ENCODE measurements around the gene SEPHS2.
A peak's percentile ranks its signal among the peaks of the same experiment; 100 is the strongest.

Gene SEPHS2, protein sequence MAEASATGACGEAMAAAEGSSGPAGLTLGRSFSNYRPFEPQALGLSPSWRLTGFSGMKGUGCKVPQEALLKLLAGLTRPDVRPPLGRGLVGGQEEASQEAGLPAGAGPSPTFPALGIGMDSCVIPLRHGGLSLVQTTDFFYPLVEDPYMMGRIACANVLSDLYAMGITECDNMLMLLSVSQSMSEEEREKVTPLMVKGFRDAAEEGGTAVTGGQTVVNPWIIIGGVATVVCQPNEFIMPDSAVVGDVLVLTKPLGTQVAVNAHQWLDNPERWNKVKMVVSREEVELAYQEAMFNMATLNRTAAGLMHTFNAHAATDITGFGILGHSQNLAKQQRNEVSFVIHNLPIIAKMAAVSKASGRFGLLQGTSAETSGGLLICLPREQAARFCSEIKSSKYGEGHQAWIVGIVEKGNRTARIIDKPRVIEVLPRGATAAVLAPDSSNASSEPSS
- total RNA-seq, result 16.8 to 58.3 (median 39.9) reads per million in 9 experiments

DNA sequence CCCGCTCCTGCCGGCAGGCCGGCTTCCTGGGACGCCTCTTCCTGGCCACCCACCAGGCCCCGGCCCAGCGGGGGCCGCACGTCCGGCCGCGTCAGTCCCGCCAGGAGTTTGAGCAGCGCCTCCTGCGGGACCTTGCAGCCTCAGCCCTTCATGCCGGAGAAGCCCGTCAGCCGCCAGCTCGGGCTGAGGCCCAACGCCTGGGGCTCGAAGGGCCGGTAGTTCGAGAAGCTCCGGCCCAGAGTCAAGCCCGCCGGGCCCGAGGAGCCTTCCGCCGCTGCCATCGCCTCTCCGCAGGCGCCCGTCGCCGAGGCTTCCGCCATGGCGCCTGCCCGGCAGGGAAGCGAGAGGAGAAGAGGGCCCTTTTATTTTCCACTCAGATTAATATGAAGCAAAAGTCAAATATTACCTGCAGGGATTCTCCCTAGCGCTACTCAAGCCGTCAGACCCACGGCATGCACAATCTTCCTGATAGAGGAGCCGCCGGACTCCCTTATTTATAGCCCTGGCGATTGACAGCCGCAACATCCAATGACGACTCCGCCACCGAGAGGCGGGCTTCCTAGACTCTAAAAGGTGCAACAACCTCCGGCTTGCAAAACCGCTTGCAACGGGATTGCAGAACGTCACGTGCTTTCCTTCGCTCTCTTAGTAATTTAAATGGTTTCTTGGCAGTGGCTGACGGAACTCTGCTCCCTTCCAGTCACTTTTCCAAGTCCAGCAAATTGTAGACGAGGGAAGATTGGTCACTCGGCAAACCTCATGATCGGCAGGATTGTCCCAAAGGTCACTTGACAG, at the start of gene SEPHS2:
TSS of gene SEPHS2 (minus strand) at position 467 of the 795 bp plus-strand sequence. CDS start at position 320, 147 bp downstream.
- Mint-ChIP-seq H3K27me3 (no peaks in the 10 kb centered on the region), H3K9me3 (no peaks in the 10 kb centered on the region), H3K27ac (peak within 1 kb of the TSS; percentile 92 to 97), H3K36me3 (ENCODE audit: insufficient read depth) (peaks cover 11% of the 10 kb centered on the region), H3K4me3 (peak within 1 kb of the TSS; percentile 89 to 96), H3K4me1 (ENCODE audit: low read depth in 2 of 2) (peaks cover 29 to 33% of the 10 kb centered on the region in 2 donors)
- DNase-seq, result peak; percentile 94 to 98 (median 94)
- peak; percentile 87 for ATAC-seq (replicated peaks)

DNA sequence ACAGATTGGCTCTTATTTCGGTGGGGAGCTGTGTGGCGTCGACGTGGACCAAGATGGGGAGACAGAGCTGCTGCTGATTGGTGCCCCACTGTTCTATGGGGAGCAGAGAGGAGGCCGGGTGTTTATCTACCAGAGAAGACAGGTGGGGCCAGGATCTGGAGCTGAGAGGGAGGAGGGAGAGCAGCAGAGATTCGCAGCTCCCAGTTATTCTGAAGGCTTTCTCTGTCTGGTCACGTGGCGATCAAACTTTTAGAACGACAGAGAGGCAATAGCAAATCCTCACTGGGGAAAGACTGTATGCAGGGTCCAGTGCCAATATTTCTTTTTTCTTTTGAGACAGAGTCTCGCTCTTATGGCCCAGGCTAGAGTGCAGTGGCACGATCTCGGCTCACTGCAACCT, 49.0 kb upstream of the SEPHS2 start:
- no peak overlapping the region for H3K4me3 Mint-ChIP-seq
- H3K27ac Mint-ChIP-seq, result peak overlapping the region; percentile 56 to 83
- peaks cover 95% of the 10 kb centered on the region for H3K36me3 Mint-ChIP-seq (ENCODE audit: insufficient read depth)
- H3K27me3 Mint-ChIP-seq, result no peaks in the 10 kb centered on the region
- H3K9me3 Mint-ChIP-seq, result no peaks in the 10 kb centered on the region
- peaks cover 25 to 30% of the 10 kb centered on the region in 2 donors for H3K4me1 Mint-ChIP-seq (ENCODE audit: low read depth in 2 of 2)
- ATAC-seq (replicated peaks) (no peak), DNase-seq (no peak)

- DNase-seq (no peak), ATAC-seq (replicated peaks) (no peak)
- Mint-ChIP-seq H3K36me3 (ENCODE audit: insufficient read depth) (peaks cover 95% of the 10 kb centered on the region), H3K4me1 (ENCODE audit: low read depth in 2 of 2) (peaks cover 26 to 33% of the 10 kb centered on the region in 2 donors), H3K4me3 (no peak overlapping the region), H3K27me3 (no peaks in the 10 kb centered on the region), H3K27ac (peak overlapping the region in 1 of 2 donors; percentile 83), H3K9me3 (no peaks in the 10 kb centered on the region)
Observed at GRCh38 chr16:30493941-30494488, 48.3 kb upstream of the SEPHS2 start.

GRCh38 chr16:30491744-30492308, 46.2 kb upstream of the SEPHS2 start:
- Mint-ChIP-seq H3K9me3 (no peaks in the 10 kb centered on the region), H3K4me3 (no peak overlapping the region), H3K27me3 (no peaks in the 10 kb centered on the region), H3K36me3 (ENCODE audit: insufficient read depth) (peaks cover 95% of the 10 kb centered on the region), H3K27ac (peak overlapping the region; percentile 70 to 77), H3K4me1 (ENCODE audit: low read depth in 2 of 2) (peaks cover 35 to 43% of the 10 kb centered on the region in 2 donors)
- no peak for DNase-seq
- peak; percentile 70 for ATAC-seq (replicated peaks)

- peak overlapping the region in 1 of 2 donors; percentile 82 for H3K27ac Mint-ChIP-seq
- no peaks in the 10 kb centered on the region for H3K27me3 Mint-ChIP-seq
- H3K36me3 Mint-ChIP-seq (ENCODE audit: insufficient read depth), result peaks cover 95% of the 10 kb centered on the region
- peaks cover 37 to 48% of the 10 kb centered on the region in 2 donors for H3K4me1 Mint-ChIP-seq (ENCODE audit: low read depth in 2 of 2)
- ATAC-seq (replicated peaks) (no peak), DNase-seq (no peak)
- H3K9me3 Mint-ChIP-seq, result no peaks in the 10 kb centered on the region
- no peak overlapping the region for H3K4me3 Mint-ChIP-seq
Observed at GRCh38 chr16:30491229-30491628, 45.6 kb upstream of the SEPHS2 start.

DNA sequence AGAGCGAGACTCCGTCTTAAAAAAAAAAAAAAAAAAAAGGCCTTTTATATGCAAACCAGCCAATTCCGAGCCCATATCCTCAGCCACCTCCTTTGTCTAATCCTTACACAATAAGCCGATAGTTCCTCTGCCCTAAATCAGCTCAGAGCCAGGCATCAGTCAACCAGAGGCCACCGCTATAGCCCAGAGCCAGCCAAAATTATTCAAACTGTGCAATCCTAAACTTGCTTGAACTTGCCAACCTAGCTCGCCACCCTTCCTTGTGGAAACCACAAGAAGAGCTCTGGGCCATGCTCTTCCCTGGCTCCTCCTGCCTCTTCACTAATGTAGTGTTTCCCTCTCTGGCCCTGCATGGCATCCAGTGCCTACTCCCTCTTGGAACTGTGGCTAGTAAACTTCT, 44.5 kb upstream of the SEPHS2 start:
- Mint-ChIP-seq H3K27me3 (no peaks in the 10 kb centered on the region), H3K9me3 (no peaks in the 10 kb centered on the region), H3K4me3 (no peak overlapping the region), H3K36me3 (ENCODE audit: insufficient read depth) (peaks cover 98% of the 10 kb centered on the region), H3K4me1 (ENCODE audit: low read depth in 2 of 2) (peaks cover 39 to 47% of the 10 kb centered on the region in 2 donors), H3K27ac (peak overlapping the region in 1 of 2 donors; percentile 82)
- no peak for DNase-seq
- ATAC-seq (replicated peaks), result no peak

GRCh38 chr16:30488764-30489605, 43.3 kb upstream of the SEPHS2 start:
- Mint-ChIP-seq H3K27ac (peak overlapping the region; percentile 86 to 88), H3K4me3 (peak overlapping the region in 1 of 2 donors; percentile 31), H3K27me3 (no peaks in the 10 kb centered on the region), H3K9me3 (no peaks in the 10 kb centered on the region), H3K36me3 (ENCODE audit: insufficient read depth) (peaks cover 98% of the 10 kb centered on the region), H3K4me1 (ENCODE audit: low read depth in 2 of 2) (peaks cover 35 to 46% of the 10 kb centered on the region in 2 donors)
- DNase-seq (no peak), ATAC-seq (replicated peaks) (no peak)

DNA sequence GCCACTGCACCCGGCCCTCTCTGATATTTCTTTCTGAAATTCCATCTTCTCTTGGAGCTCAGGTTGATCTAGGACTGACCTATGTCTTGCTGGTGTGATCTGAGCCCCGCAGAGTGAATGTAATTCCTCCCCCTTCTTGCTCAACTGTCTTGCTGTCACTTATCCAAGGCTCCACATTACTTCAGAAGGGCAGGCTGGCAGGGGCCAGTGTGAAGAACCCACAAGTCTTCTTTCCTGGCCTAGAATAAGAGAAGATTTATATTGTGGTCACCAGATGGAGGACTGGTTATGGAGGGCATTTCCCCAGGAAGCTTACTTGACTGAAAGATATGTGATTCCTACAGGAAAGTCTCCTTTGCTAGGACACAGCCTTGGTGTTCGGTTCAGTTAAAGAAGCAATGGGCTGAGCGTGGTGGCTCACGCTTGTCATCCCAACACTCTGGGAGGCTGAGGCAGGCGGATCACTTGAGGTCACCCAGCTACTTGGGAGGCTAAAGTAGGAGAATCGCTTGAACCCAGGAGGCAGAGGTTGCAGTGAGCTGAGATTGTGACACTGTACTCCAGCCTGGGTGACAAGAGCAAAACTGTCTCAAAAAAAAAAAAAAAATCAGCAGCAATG, 40.3 kb upstream of the SEPHS2 start:
- H3K27me3 Mint-ChIP-seq, result no peaks in the 10 kb centered on the region
- H3K36me3 Mint-ChIP-seq (ENCODE audit: insufficient read depth), result peaks cover 100% of the 10 kb centered on the region
- peak overlapping the region in 1 of 2 donors; percentile 68 for H3K4me3 Mint-ChIP-seq
- DNase-seq, result no peak
- H3K9me3 Mint-ChIP-seq, result no peaks in the 10 kb centered on the region
- H3K4me1 Mint-ChIP-seq (ENCODE audit: low read depth in 2 of 2), result peaks cover 45 to 55% of the 10 kb centered on the region in 2 donors
- ATAC-seq (replicated peaks), result no peak
- peak overlapping the region; percentile 79 to 83 for H3K27ac Mint-ChIP-seq

- no peak for DNase-seq
- Mint-ChIP-seq H3K27me3 (no peaks in the 10 kb centered on the region), H3K27ac (peak overlapping the region; percentile 79 to 92), H3K4me1 (ENCODE audit: low read depth in 2 of 2) (peaks cover 45 to 59% of the 10 kb centered on the region in 2 donors), H3K36me3 (ENCODE audit: insufficient read depth) (peaks cover 100% of the 10 kb centered on the region), H3K9me3 (no peaks in the 10 kb centered on the region), H3K4me3 (peak overlapping the region in 1 of 2 donors; percentile 37)
- no peak for ATAC-seq (replicated peaks)
Observed at GRCh38 chr16:30484887-30485286, 39.2 kb upstream of the SEPHS2 start.

DNA sequence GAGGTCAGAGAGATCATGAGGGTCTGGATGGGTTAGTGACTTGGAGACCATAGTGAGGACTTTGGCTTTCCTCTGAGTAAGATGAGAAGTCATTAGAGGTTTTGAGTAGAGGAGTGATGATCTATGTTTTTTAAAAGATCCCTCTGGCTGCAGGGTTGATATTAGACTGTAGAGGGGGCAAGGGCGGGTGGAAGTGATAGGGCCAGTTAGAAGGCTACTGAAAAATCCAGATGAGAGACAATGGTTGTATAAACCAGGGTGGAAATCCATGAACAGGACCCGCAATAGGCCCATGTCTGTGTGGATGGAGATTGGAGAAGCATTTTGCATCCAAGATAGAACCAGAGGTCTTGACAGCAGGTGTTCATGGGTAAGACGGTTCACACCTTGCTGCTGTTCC, 36.7 kb upstream of the SEPHS2 start:
- peak; percentile 61 for ATAC-seq (replicated peaks)
- Mint-ChIP-seq H3K9me3 (no peaks in the 10 kb centered on the region), H3K4me1 (ENCODE audit: low read depth in 2 of 2) (peaks cover 47 to 57% of the 10 kb centered on the region in 2 donors), H3K27me3 (no peaks in the 10 kb centered on the region), H3K4me3 (peak overlapping the region; percentile 4 to 45), H3K36me3 (ENCODE audit: insufficient read depth) (peaks cover 99% of the 10 kb centered on the region), H3K27ac (peak overlapping the region; percentile 47 to 92)
- DNase-seq, result peak in 1 of 3 experiments; percentile 20

DNA sequence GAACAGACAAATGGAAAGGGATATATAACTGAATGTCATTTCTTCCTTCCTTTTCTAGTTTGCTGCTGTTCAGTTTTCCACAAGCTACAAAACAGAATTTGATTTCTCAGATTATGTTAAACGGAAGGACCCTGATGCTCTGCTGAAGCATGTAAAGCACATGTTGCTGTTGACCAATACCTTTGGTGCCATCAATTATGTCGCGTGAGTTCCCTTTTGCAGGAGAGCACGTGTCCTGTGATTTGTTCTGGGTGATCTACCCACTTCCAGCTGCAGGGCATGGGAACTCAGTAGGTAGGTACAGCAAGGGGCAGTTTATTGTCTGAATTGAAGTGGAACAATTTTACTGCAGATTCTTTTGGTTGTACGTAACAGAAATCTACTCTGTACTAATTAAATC, 35.7 kb upstream of the SEPHS2 start:
- no peak for DNase-seq
- Mint-ChIP-seq H3K4me1 (ENCODE audit: low read depth in 2 of 2) (peaks cover 50 to 62% of the 10 kb centered on the region in 2 donors), H3K36me3 (ENCODE audit: insufficient read depth) (peaks cover 99% of the 10 kb centered on the region), H3K27me3 (no peaks in the 10 kb centered on the region), H3K27ac (peak overlapping the region in 1 of 2 donors; percentile 92), H3K4me3 (peak overlapping the region in 1 of 2 donors; percentile 45), H3K9me3 (no peaks in the 10 kb centered on the region)
- no peak for ATAC-seq (replicated peaks)

Data from effector memory CD8-positive, alpha-beta T cell (primary cell).